ENCODE measurements around the gene CCL5. TPM values are rescaled to one million over a fixed set of nuclear protein-coding genes. Genes with fewer than 3 reads are reported as not detected.

The CCL5 gene
- total RNA-seq, 6 experiments from 2014 or later = 0.19 TPM; not detected in 5

- H3K4me1 Mint-ChIP-seq (ENCODE audit: low read depth) = peaks cover 4% of the 10 kb centered on the region; the same call in 1 of the 2 replicates
- H3K27ac Mint-ChIP-seq = no peak overlapping the region
- peaks cover 9% of the 10 kb centered on the region for H3K27me3 Mint-ChIP-seq (ENCODE audit: insufficient read depth)
- no peaks in the 10 kb centered on the region for H3K36me3 Mint-ChIP-seq (ENCODE audit: low read depth)
- no peak for TF ChIP-seq CTCF (IDR thresholded peaks at IDR 0.05)
- H3K9me3 Mint-ChIP-seq = no peaks in the 10 kb centered on the region
- no peak overlapping the region for H3K4me3 Mint-ChIP-seq
- DNase-seq = no peak
Observed at GRCh38 chr17:35917519-35918213, 37.5 kb upstream of the CCL5 start.

GRCh38 chr17:35915153-35915964 lies 35.2 kb upstream of the CCL5 start:
- DNase-seq = no peak
- peaks cover 4% of the 10 kb centered on the region; the same call in 1 of the 2 replicates for H3K4me1 Mint-ChIP-seq (ENCODE audit: low read depth)
- TF ChIP-seq CTCF (IDR thresholded peaks at IDR 0.05) = no peak
- no peak overlapping the region for H3K4me3 Mint-ChIP-seq
- H3K27me3 Mint-ChIP-seq (ENCODE audit: insufficient read depth) = peaks cover 10% of the 10 kb centered on the region
- no peaks in the 10 kb centered on the region for H3K36me3 Mint-ChIP-seq (ENCODE audit: low read depth)
- no peak overlapping the region for H3K27ac Mint-ChIP-seq
- no peaks in the 10 kb centered on the region for H3K9me3 Mint-ChIP-seq

GRCh38 chr17:35914354-35914753 lies 34.2 kb upstream of the CCL5 start:
- Mint-ChIP-seq H3K9me3 (no peaks in the 10 kb centered on the region), H3K4me1 (ENCODE audit: low read depth) (peaks cover 4% of the 10 kb centered on the region; the same call in 1 of the 2 replicates), H3K36me3 (ENCODE audit: low read depth) (no peaks in the 10 kb centered on the region), H3K27me3 (ENCODE audit: insufficient read depth) (peaks cover 20% of the 10 kb centered on the region), H3K27ac (no peak overlapping the region), H3K4me3 (no peak overlapping the region)
- no peak for DNase-seq
- no peak for TF ChIP-seq CTCF (IDR thresholded peaks at IDR 0.05)

- no peak for TF ChIP-seq CTCF (IDR thresholded peaks at IDR 0.05)
- Mint-ChIP-seq H3K9me3 (no peaks in the 10 kb centered on the region), H3K36me3 (ENCODE audit: low read depth) (no peaks in the 10 kb centered on the region), H3K4me1 (ENCODE audit: low read depth) (peaks cover 4% of the 10 kb centered on the region; the same call in 1 of the 2 replicates), H3K27me3 (ENCODE audit: insufficient read depth) (peaks cover 25% of the 10 kb centered on the region), H3K4me3 (no peak overlapping the region), H3K27ac (no peak overlapping the region)
- no peak for DNase-seq
Observed at GRCh38 chr17:35913609-35914008, 33.4 kb upstream of the CCL5 start.

GRCh38 chr17:35912942-35913341 lies 32.8 kb upstream of the CCL5 start:
- no peaks in the 10 kb centered on the region for H3K9me3 Mint-ChIP-seq
- peaks cover 29% of the 10 kb centered on the region for H3K27me3 Mint-ChIP-seq (ENCODE audit: insufficient read depth)
- peaks cover 6% of the 10 kb centered on the region for H3K4me1 Mint-ChIP-seq (ENCODE audit: low read depth)
- H3K27ac Mint-ChIP-seq = no peak overlapping the region
- no peak overlapping the region for H3K4me3 Mint-ChIP-seq
- no peak for TF ChIP-seq CTCF (IDR thresholded peaks at IDR 0.05)
- DNase-seq = no peak
- H3K36me3 Mint-ChIP-seq (ENCODE audit: low read depth) = no peaks in the 10 kb centered on the region

Measured in HFFc6 (cell line).